HEK293 (cell line): ENCODE measurements around the gene CIB1.

Experiments used
- GFI1B ChIP-seq: fragments of 450-650 bp; formaldehyde crosslinking; IDR thresholded peaks from 2 replicates; pipeline ENCODE4 v1.5.1; 2016; ENCODE audit warnings: missing biosample characterization, missing genetic modification characterization
- GLI2 ChIP-seq: fragments of 450-650 bp; formaldehyde crosslinking; IDR thresholded peaks from 2 replicates; pipeline ENCODE4; 2017; ENCODE audit warnings: missing biosample characterization, missing genetic modification characterization, low read depth, borderline replicate concordance
- OSR2 ChIP-seq: fragments of 450-650 bp; formaldehyde crosslinking; IDR thresholded peaks from 2 replicates; pipeline ENCODE4 v1.5.1; 2016; ENCODE audit warnings: missing biosample characterization, missing genetic modification characterization
- ZBTB20 ChIP-seq: fragments of 450-650 bp; formaldehyde crosslinking; IDR thresholded peaks from 2 replicates; pipeline ENCODE4 v1.5.1; 2016; ENCODE audit warnings: missing biosample characterization, missing genetic modification characterization
- ZFP69B ChIP-seq: fragments of 450-650 bp; formaldehyde crosslinking; IDR thresholded peaks from 2 replicates; pipeline ENCODE4 v1.5.1; 2016; ENCODE audit warnings: missing biosample characterization, missing genetic modification characterization
- ZNF121 ChIP-seq: fragments of 450-650 bp; formaldehyde crosslinking; IDR thresholded peaks from 2 replicates; pipeline ENCODE4 v1.5.1; 2016; ENCODE audit warnings: missing biosample characterization, missing genetic modification characterization
- ZNF16 ChIP-seq: fragments of 450-650 bp; formaldehyde crosslinking; IDR thresholded peaks from 2 replicates; pipeline ENCODE4 v1.5.1; 2016; ENCODE audit warnings: low read depth, missing biosample characterization, missing genetic modification characterization
- ZNF175 ChIP-seq: fragments of 450-650 bp; formaldehyde crosslinking; IDR thresholded peaks from 2 replicates; pipeline ENCODE4 v1.5.1; 2016; ENCODE audit warnings: missing biosample characterization, missing genetic modification characterization
- ZNF266 ChIP-seq: fragments of 450-650 bp; formaldehyde crosslinking; IDR thresholded peaks from 2 replicates; pipeline ENCODE4 v1.5.1; 2016; ENCODE audit warnings: missing biosample characterization, missing genetic modification characterization, low read depth
- ZNF292 ChIP-seq: fragments of 450-650 bp; formaldehyde crosslinking; IDR thresholded peaks from 2 replicates; pipeline ENCODE4 v1.5.1; 2016; ENCODE audit warnings: low read depth, missing biosample characterization, missing genetic modification characterization, borderline replicate concordance
- ZNF302 ChIP-seq: fragments of 450-650 bp; formaldehyde crosslinking; IDR thresholded peaks from 2 replicates; pipeline ENCODE4 v1.5.1; 2016; ENCODE audit warnings: missing biosample characterization, missing genetic modification characterization, low read depth
- ZNF341 ChIP-seq: fragments of 450-650 bp; formaldehyde crosslinking; IDR thresholded peaks from 2 replicates; pipeline ENCODE4; 2016; ENCODE audit warnings: low read depth, missing biosample characterization, missing genetic modification characterization
- ZNF404 ChIP-seq: fragments of 450-650 bp; formaldehyde crosslinking; IDR thresholded peaks from 2 replicates; pipeline ENCODE4 v1.5.1; 2017; ENCODE audit warnings: missing biosample characterization, missing genetic modification characterization
- ZNF558 ChIP-seq: fragments of 450-650 bp; formaldehyde crosslinking; IDR thresholded peaks from 2 replicates; pipeline ENCODE4 v1.5.1; 2016; ENCODE audit warnings: missing biosample characterization, missing genetic modification characterization
- ZNF585B ChIP-seq: fragments of 450-650 bp; formaldehyde crosslinking; IDR thresholded peaks from 2 replicates; pipeline ENCODE4 v1.5.1; 2016; ENCODE audit warnings: missing biosample characterization, missing genetic modification characterization
- ZNF624 ChIP-seq: fragments of 450-650 bp; formaldehyde crosslinking; IDR thresholded peaks from 2 replicates; pipeline ENCODE4 v1.5.1; 2017; ENCODE audit warnings: missing biosample characterization, missing genetic modification characterization
- ZNF660 ChIP-seq: fragments of 450-650 bp; IDR thresholded peaks from 2 replicates; pipeline ENCODE4 v1.5.1; 2018; ENCODE audit warnings: missing biosample characterization, mild to moderate bottlenecking, missing genetic modification characterization
- ZNF664 ChIP-seq: fragments of 450-650 bp; formaldehyde crosslinking; IDR thresholded peaks from 2 replicates; pipeline ENCODE4 v1.5.1; 2016; ENCODE audit warnings: missing biosample characterization, missing genetic modification characterization
- ZNF677 ChIP-seq: fragments of 450-650 bp; IDR thresholded peaks from 2 replicates; pipeline ENCODE4 v1.5.0; 2018; ENCODE audit warnings: missing biosample characterization, mild to moderate bottlenecking, missing genetic modification characterization, moderate library complexity
- ZNF776 ChIP-seq: fragments of 450-650 bp; formaldehyde crosslinking; IDR thresholded peaks from 2 replicates; pipeline ENCODE4 v1.5.0; 2017; ENCODE audit warnings: missing biosample characterization, missing genetic modification characterization, borderline replicate concordance
- ZNF785 ChIP-seq: fragments of 450-650 bp; formaldehyde crosslinking; IDR thresholded peaks from 2 replicates; pipeline ENCODE4 v1.5.1; 2016; ENCODE audit warnings: missing biosample characterization, missing genetic modification characterization
- TF ChIP-seq, protein P1 (sequence below): fragments of 450-650 bp; formaldehyde crosslinking; IDR thresholded peaks from 2 replicates; pipeline ENCODE4 v1.5.1; 2017; ENCODE audit warnings: missing biosample characterization, missing genetic modification characterization
- TF ChIP-seq, protein P2 (sequence below): fragments of 450-650 bp; formaldehyde crosslinking; IDR thresholded peaks from 2 replicates; pipeline ENCODE4 v1.5.1; 2016; ENCODE audit warnings: missing biosample characterization, missing genetic modification characterization
- TF ChIP-seq, protein P3 (sequence below): fragments of 450-650 bp; formaldehyde crosslinking; IDR thresholded peaks from 2 replicates; pipeline ENCODE4 v1.5.1; 2016; ENCODE audit warnings: missing biosample characterization, missing genetic modification characterization
- TF ChIP-seq, protein P4 (sequence below): fragments of 450-650 bp; formaldehyde crosslinking; IDR thresholded peaks from 2 replicates; pipeline ENCODE4 v1.5.1; 2016; ENCODE audit warnings: missing biosample characterization, missing genetic modification characterization
- TF ChIP-seq, protein P5 (sequence below): fragments of 450-650 bp; formaldehyde crosslinking; IDR thresholded peaks from 2 replicates; pipeline ENCODE4 v1.5.1; 2016; ENCODE audit warnings: missing biosample characterization, missing genetic modification characterization, borderline replicate concordance
- TF ChIP-seq, protein P6 (sequence below): fragments of 450-650 bp; formaldehyde crosslinking; optimal IDR thresholded peaks from 2 replicates; pipeline ENCODE3; 2016; ENCODE audit warnings: missing biosample characterization, mild to moderate bottlenecking, missing genetic modification characterization
- TF ChIP-seq, protein P7 (sequence below): fragments of 450-650 bp; formaldehyde crosslinking; IDR thresholded peaks from 2 replicates; pipeline ENCODE4 v1.5.1; 2017; ENCODE audit warnings: missing biosample characterization, missing genetic modification characterization

The CIB1 gene

DNA sequence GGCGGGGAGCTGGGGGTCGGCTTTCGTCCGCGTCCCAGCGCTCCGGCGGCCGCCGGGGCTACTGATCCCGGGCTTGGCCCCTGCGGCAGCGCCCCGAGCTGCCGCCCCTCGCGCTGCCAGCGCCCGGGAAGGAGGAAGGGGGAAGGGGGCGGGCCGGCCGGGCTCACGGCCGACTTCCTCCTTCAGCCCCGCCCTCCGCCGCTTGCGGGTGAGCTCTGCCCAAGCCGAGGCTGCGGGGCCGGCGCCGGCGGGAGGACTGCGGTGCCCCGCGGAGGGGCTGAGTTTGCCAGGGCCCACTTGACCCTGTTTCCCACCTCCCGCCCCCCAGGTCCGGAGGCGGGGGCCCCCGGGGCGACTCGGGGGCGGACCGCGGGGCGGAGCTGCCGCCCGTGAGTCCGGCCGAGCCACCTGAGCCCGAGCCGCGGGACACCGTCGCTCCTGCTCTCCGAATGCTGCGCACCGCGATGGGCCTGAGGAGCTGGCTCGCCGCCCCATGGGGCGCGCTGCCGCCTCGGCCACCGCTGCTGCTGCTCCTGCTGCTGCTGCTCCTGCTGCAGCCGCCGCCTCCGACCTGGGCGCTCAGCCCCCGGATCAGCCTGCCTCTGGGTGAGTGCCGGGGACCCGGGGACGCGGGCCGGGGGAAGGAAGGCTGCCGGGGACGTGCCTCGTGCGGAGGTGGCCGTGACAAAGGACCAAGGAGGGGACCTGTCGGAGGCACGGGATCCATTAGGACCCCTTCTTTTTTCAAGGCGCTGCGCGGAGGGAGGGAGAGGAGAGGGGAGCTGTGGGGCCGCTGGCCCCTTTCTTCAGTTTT is 32.4 kb downstream of the CIB1 start, which contains the start of gene SEMA4B (continued):
- TF ChIP-seq, protein P1, sequence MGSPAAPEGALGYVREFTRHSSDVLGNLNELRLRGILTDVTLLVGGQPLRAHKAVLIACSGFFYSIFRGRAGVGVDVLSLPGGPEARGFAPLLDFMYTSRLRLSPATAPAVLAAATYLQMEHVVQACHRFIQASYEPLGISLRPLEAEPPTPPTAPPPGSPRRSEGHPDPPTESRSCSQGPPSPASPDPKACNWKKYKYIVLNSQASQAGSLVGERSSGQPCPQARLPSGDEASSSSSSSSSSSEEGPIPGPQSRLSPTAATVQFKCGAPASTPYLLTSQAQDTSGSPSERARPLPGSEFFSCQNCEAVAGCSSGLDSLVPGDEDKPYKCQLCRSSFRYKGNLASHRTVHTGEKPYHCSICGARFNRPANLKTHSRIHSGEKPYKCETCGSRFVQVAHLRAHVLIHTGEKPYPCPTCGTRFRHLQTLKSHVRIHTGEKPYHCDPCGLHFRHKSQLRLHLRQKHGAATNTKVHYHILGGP = no peak
- TF ChIP-seq ZNF292 (tag by site-specific recombination) = no peak
- no peak for TF ChIP-seq ZNF175
- TF ChIP-seq ZNF677 = no peak
- peak; percentile 81; the same call in 1 of the 2 replicates for TF ChIP-seq ZBTB20 (tag by site-specific recombination)
- no peak for TF ChIP-seq ZFP69B (tag by site-specific recombination)
- no peak for TF ChIP-seq ZNF266 (tag by site-specific recombination)
- no peak for TF ChIP-seq ZNF302 (tag by site-specific recombination)
- TF ChIP-seq ZNF660 (tag by site-specific recombination) = no peak; the same call in 1 of the 2 replicates
- TF ChIP-seq ZNF121 (tag by site-specific recombination) = no peak
- TF ChIP-seq, protein P2, sequence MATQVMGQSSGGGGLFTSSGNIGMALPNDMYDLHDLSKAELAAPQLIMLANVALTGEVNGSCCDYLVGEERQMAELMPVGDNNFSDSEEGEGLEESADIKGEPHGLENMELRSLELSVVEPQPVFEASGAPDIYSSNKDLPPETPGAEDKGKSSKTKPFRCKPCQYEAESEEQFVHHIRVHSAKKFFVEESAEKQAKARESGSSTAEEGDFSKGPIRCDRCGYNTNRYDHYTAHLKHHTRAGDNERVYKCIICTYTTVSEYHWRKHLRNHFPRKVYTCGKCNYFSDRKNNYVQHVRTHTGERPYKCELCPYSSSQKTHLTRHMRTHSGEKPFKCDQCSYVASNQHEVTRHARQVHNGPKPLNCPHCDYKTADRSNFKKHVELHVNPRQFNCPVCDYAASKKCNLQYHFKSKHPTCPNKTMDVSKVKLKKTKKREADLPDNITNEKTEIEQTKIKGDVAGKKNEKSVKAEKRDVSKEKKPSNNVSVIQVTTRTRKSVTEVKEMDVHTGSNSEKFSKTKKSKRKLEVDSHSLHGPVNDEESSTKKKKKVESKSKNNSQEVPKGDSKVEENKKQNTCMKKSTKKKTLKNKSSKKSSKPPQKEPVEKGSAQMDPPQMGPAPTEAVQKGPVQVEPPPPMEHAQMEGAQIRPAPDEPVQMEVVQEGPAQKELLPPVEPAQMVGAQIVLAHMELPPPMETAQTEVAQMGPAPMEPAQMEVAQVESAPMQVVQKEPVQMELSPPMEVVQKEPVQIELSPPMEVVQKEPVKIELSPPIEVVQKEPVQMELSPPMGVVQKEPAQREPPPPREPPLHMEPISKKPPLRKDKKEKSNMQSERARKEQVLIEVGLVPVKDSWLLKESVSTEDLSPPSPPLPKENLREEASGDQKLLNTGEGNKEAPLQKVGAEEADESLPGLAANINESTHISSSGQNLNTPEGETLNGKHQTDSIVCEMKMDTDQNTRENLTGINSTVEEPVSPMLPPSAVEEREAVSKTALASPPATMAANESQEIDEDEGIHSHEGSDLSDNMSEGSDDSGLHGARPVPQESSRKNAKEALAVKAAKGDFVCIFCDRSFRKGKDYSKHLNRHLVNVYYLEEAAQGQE = no peak
- peak; percentile 44; the same call in 1 of the 2 replicates for TF ChIP-seq ZNF341 (tag by site-specific recombination)
- TF ChIP-seq, protein P3, sequence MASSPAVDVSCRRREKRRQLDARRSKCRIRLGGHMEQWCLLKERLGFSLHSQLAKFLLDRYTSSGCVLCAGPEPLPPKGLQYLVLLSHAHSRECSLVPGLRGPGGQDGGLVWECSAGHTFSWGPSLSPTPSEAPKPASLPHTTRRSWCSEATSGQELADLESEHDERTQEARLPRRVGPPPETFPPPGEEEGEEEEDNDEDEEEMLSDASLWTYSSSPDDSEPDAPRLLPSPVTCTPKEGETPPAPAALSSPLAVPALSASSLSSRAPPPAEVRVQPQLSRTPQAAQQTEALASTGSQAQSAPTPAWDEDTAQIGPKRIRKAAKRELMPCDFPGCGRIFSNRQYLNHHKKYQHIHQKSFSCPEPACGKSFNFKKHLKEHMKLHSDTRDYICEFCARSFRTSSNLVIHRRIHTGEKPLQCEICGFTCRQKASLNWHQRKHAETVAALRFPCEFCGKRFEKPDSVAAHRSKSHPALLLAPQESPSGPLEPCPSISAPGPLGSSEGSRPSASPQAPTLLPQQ (tag by site-specific recombination) = peak; percentile 65; the same call in 1 of the 2 replicates
- no peak for TF ChIP-seq ZNF404 (tag by site-specific recombination)
- TF ChIP-seq, protein P4, sequence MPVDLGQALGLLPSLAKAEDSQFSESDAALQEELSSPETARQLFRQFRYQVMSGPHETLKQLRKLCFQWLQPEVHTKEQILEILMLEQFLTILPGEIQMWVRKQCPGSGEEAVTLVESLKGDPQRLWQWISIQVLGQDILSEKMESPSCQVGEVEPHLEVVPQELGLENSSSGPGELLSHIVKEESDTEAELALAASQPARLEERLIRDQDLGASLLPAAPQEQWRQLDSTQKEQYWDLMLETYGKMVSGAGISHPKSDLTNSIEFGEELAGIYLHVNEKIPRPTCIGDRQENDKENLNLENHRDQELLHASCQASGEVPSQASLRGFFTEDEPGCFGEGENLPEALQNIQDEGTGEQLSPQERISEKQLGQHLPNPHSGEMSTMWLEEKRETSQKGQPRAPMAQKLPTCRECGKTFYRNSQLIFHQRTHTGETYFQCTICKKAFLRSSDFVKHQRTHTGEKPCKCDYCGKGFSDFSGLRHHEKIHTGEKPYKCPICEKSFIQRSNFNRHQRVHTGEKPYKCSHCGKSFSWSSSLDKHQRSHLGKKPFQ (tag by site-specific recombination) = no peak
- no peak for TF ChIP-seq GLI2 (tag by site-specific recombination)
- no peak for TF ChIP-seq ZNF664 (tag by site-specific recombination)
- TF ChIP-seq, protein P5, sequence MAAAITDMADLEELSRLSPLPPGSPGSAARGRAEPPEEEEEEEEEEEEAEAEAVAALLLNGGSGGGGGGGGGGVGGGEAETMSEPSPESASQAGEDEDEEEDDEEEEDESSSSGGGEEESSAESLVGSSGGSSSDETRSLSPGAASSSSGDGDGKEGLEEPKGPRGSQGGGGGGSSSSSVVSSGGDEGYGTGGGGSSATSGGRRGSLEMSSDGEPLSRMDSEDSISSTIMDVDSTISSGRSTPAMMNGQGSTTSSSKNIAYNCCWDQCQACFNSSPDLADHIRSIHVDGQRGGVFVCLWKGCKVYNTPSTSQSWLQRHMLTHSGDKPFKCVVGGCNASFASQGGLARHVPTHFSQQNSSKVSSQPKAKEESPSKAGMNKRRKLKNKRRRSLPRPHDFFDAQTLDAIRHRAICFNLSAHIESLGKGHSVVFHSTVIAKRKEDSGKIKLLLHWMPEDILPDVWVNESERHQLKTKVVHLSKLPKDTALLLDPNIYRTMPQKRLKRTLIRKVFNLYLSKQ (tag by site-specific recombination) = no peak
- TF ChIP-seq, protein P6, sequence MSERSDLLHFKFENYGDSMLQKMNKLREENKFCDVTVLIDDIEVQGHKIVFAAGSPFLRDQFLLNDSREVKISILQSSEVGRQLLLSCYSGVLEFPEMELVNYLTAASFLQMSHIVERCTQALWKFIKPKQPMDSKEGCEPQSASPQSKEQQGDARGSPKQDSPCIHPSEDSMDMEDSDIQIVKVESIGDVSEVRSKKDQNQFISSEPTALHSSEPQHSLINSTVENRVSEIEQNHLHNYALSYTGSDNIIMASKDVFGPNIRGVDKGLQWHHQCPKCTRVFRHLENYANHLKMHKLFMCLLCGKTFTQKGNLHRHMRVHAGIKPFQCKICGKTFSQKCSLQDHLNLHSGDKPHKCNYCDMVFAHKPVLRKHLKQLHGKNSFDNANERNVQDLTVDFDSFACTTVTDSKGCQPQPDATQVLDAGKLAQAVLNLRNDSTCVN (tag by site-specific recombination) = peak; percentile 85
- no peak for TF ChIP-seq ZNF624 (tag by site-specific recombination)
- no peak for TF ChIP-seq GFI1B
- TF ChIP-seq OSR2 (tag by site-specific recombination) = peak; percentile 87
- TF ChIP-seq, protein P7, sequence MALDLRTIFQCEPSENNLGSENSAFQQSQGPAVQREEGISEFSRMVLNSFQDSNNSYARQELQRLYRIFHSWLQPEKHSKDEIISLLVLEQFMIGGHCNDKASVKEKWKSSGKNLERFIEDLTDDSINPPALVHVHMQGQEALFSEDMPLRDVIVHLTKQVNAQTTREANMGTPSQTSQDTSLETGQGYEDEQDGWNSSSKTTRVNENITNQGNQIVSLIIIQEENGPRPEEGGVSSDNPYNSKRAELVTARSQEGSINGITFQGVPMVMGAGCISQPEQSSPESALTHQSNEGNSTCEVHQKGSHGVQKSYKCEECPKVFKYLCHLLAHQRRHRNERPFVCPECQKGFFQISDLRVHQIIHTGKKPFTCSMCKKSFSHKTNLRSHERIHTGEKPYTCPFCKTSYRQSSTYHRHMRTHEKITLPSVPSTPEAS (tag by site-specific recombination) = no peak
- TF ChIP-seq ZNF585B (tag by site-specific recombination) = no peak
- no peak for TF ChIP-seq ZNF16 (tag by site-specific recombination)
- no peak for TF ChIP-seq ZNF776
- no peak for TF ChIP-seq ZNF558
- no peak for TF ChIP-seq ZNF785 (tag by site-specific recombination)
